ENCODE data around the gene SMYD3. TPM values are rescaled to one million over a fixed set of nuclear protein-coding genes. Genes with fewer than 3 reads are reported as not detected.

Gene SMYD3
- total and polyA plus RNA-seq, 9 of the 15 experiments (the other 6 are each of a cell fraction or from before 2014, with no cell fraction given): 128 to 440 (median 197) TPM

DNA sequence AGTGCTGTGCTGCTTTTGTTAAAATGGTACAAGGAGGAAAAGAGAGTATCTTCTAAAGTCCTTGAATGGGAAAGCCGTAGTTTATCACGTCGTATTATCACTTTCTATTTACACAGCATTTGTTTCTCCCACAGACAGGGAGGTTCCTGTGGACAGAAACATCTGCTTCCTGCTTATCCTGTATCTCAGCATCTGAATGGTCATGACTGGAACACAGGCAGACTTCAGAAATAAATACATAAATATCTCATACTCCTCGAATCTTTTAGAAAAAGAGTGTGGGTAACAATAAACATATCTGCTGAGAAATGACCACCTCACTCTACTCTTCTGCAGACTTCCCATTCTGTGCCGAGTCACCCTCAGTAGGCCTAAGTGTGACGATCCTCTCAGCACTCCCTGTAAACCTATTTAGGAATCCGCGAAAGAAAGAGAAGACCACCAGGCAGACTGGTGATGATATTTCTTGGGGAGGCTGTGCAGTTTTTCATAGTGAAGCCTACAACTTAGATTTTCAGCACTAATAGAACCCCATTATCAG, 393.5 kb downstream of the SMYD3 start (continued):
- TF ChIP-seq, protein P1, sequence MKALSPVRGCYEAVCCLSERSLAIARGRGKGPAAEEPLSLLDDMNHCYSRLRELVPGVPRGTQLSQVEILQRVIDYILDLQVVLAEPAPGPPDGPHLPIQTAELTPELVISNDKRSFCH (CRISPR knock-in tag; IDR thresholded peaks at IDR 0.05): no peak
- TF ChIP-seq, protein P1 (tag; IDR thresholded peaks at IDR 0.05): 0 out of 2 replicates have a peak, but pooled peaks have one; percentile 48
- no peak for TF ChIP-seq RB1 (IDR thresholded peaks at IDR 0.05; ENCODE audit: low read depth)
- TF ChIP-seq EGR1 (conservative IDR thresholded peaks at IDR 0.05): peak; percentile 32; the same call in 1 of the 2 replicates
- no peak for TF ChIP-seq ZNF124 (CRISPR knock-in tag; IDR thresholded peaks at IDR 0.05)
- TF ChIP-seq HDAC6 (IDR thresholded peaks at IDR 0.05; ENCODE audit: low read depth, low read length): no peak
- no peak; a peak in 1 of 4 replicates for TF ChIP-seq RAD21 (CRISPR knock-in tag; conservative IDR thresholded peaks at IDR 0.05 in 1 of 2, IDR thresholded peaks at IDR 0.05 in 1 of 2)
- TF ChIP-seq FOXA1 (IDR thresholded peaks at IDR 0.05; ENCODE audit: borderline replicate concordance): peak; percentile 93
- TF ChIP-seq, protein P2, sequence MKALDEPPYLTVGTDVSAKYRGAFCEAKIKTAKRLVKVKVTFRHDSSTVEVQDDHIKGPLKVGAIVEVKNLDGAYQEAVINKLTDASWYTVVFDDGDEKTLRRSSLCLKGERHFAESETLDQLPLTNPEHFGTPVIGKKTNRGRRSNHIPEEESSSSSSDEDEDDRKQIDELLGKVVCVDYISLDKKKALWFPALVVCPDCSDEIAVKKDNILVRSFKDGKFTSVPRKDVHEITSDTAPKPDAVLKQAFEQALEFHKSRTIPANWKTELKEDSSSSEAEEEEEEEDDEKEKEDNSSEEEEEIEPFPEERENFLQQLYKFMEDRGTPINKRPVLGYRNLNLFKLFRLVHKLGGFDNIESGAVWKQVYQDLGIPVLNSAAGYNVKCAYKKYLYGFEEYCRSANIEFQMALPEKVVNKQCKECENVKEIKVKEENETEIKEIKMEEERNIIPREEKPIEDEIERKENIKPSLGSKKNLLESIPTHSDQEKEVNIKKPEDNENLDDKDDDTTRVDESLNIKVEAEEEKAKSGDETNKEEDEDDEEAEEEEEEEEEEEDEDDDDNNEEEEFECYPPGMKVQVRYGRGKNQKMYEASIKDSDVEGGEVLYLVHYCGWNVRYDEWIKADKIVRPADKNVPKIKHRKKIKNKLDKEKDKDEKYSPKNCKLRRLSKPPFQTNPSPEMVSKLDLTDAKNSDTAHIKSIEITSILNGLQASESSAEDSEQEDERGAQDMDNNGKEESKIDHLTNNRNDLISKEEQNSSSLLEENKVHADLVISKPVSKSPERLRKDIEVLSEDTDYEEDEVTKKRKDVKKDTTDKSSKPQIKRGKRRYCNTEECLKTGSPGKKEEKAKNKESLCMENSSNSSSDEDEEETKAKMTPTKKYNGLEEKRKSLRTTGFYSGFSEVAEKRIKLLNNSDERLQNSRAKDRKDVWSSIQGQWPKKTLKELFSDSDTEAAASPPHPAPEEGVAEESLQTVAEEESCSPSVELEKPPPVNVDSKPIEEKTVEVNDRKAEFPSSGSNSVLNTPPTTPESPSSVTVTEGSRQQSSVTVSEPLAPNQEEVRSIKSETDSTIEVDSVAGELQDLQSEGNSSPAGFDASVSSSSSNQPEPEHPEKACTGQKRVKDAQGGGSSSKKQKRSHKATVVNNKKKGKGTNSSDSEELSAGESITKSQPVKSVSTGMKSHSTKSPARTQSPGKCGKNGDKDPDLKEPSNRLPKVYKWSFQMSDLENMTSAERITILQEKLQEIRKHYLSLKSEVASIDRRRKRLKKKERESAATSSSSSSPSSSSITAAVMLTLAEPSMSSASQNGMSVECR (CRISPR knock-in tag; IDR thresholded peaks at IDR 0.05): no peak
- no peak for TF ChIP-seq ETV5 (CRISPR knock-in tag; IDR thresholded peaks at IDR 0.05; ENCODE audit: low read depth)
- TF ChIP-seq SRSF9 (IDR thresholded peaks at IDR 0.05; ENCODE audit: borderline replicate concordance, low read depth, low read length): no peak
- peak; percentile 69 for TF ChIP-seq STAT5A (IDR thresholded peaks at IDR 0.05; ENCODE audit: borderline replicate concordance, low read length)
- TF ChIP-seq, protein P3, sequence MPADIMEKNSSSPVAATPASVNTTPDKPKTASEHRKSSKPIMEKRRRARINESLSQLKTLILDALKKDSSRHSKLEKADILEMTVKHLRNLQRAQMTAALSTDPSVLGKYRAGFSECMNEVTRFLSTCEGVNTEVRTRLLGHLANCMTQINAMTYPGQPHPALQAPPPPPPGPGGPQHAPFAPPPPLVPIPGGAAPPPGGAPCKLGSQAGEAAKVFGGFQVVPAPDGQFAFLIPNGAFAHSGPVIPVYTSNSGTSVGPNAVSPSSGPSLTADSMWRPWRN (IDR thresholded peaks at IDR 0.05; ENCODE audit: low read depth): peak; percentile 78
- no peak for TF ChIP-seq ZNF140 (CRISPR knock-in tag; IDR thresholded peaks at IDR 0.05)
- TF ChIP-seq PTBP1 (IDR thresholded peaks at IDR 0.05; ENCODE audit: low read depth, low read length): no peak
- no peak for TF ChIP-seq ZBTB7A (IDR thresholded peaks at IDR 0.05; ENCODE audit: borderline replicate concordance, control insufficient read depth, low read depth, low read length)
- no peak; the same call in 1 of the 2 replicates for TF ChIP-seq BCL6 (CRISPR knock-in tag; IDR thresholded peaks at IDR 0.05)
- TF ChIP-seq, protein P4, sequence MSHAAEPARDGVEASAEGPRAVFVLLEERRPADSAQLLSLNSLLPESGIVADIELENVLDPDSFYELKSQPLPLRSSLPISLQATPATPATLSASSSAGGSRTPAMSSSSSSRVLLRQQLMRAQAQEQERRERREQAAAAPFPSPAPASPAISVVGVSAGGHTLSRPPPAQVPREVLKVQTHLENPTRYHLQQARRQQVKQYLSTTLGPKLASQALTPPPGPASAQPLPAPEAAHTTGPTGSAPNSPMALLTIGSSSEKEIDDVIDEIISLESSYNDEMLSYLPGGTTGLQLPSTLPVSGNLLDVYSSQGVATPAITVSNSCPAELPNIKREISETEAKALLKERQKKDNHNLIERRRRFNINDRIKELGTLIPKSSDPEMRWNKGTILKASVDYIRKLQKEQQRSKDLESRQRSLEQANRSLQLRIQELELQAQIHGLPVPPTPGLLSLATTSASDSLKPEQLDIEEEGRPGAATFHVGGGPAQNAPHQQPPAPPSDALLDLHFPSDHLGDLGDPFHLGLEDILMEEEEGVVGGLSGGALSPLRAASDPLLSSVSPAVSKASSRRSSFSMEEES (CRISPR knock-in tag; IDR thresholded peaks at IDR 0.05): no peak
- no peak for TF ChIP-seq ZNF224 (CRISPR knock-in tag; IDR thresholded peaks at IDR 0.05)
- 0 out of 2 replicates have a peak, but pooled peaks have one; percentile 39 for TF ChIP-seq ELF1 (tag; IDR thresholded peaks at IDR 0.05)
- no peak for TF ChIP-seq SNIP1 (IDR thresholded peaks at IDR 0.05; ENCODE audit: low read depth)
- no peak for TF ChIP-seq ZNF384 (IDR thresholded peaks at IDR 0.05; ENCODE audit: low read depth, low read length)
- no peak for TF ChIP-seq RBM17 (IDR thresholded peaks at IDR 0.05; ENCODE audit: borderline replicate concordance, low read depth, low read length)

Data from K562 (cell line).